Measurements from ENCODE around the gene SYTL3. TPM values are rescaled to one million over a fixed set of nuclear protein-coding genes. Genes with fewer than 3 reads are reported as not detected.
"Not testable (repeated sequence)": the region's sequence is repeated elsewhere in the genome, so short reads cannot be mapped to it uniquely, and the experiment has no call there.

Gene SYTL3
- total RNA-seq, 2 donors from 2014 or later = 267 to 353 TPM

- Mint-ChIP-seq H3K9me3 (no peaks in the 10 kb centered on the region), H3K27ac (peak overlapping the region; percentile 61), H3K4me3 (no peak overlapping the region), H3K27me3 (ENCODE audit: low read depth) (no peaks in the 10 kb centered on the region), H3K4me1 (ENCODE audit: low read depth) (peaks cover 77% of the 10 kb centered on the region), H3K36me3 (ENCODE audit: insufficient read depth in 2 of 2) (peaks cover 23 to 63% of the 10 kb centered on the region in 2 donors)
- DNase-seq (no peak), ATAC-seq (replicated peaks in 1 of 2) (no peak)
Observed at GRCh38 chr6:158684745-158685324, 35.0 kb downstream of the SYTL3 start.

GRCh38 chr6:158686311-158686710 is 36.5 kb downstream of the SYTL3 start:
- Mint-ChIP-seq H3K27ac (peak overlapping the region; percentile 43), H3K27me3 (ENCODE audit: low read depth) (no peaks in the 10 kb centered on the region), H3K9me3 (no peaks in the 10 kb centered on the region), H3K4me1 (ENCODE audit: low read depth) (peaks cover 73% of the 10 kb centered on the region), H3K36me3 (ENCODE audit: insufficient read depth in 2 of 2) (peaks cover 24 to 53% of the 10 kb centered on the region in 2 donors), H3K4me3 (peak overlapping the region; percentile 16 to 20)
- ATAC-seq (replicated peaks in 1 of 2) = no peak
- no peak for DNase-seq

GRCh38 chr6:158686791-158687381 is 37.0 kb downstream of the SYTL3 start:
- Mint-ChIP-seq H3K27me3 (ENCODE audit: low read depth) (no peaks in the 10 kb centered on the region), H3K27ac (peak overlapping the region; percentile 43), H3K4me1 (ENCODE audit: low read depth) (peaks cover 69% of the 10 kb centered on the region), H3K36me3 (ENCODE audit: insufficient read depth in 2 of 2) (peaks cover 22 to 50% of the 10 kb centered on the region in 2 donors), H3K4me3 (peak overlapping the region in 1 of 2 donors; percentile 16), H3K9me3 (no peaks in the 10 kb centered on the region)
- DNase-seq (peak; percentile 15 to 29), ATAC-seq (replicated peaks in 1 of 2) (peak; percentile 87 to 89)

GRCh38 chr6:158687506-158687905 is 37.7 kb downstream of the SYTL3 start:
- no peak for DNase-seq
- H3K9me3 Mint-ChIP-seq = no peaks in the 10 kb centered on the region
- peak overlapping the region; percentile 59 for H3K27ac Mint-ChIP-seq
- H3K36me3 Mint-ChIP-seq (ENCODE audit: insufficient read depth in 2 of 2) = peaks cover 22 to 48% of the 10 kb centered on the region in 2 donors
- H3K4me3 Mint-ChIP-seq = peak overlapping the region in 1 of 2 donors; percentile 16
- peaks cover 66% of the 10 kb centered on the region for H3K4me1 Mint-ChIP-seq (ENCODE audit: low read depth)
- H3K27me3 Mint-ChIP-seq (ENCODE audit: low read depth) = no peaks in the 10 kb centered on the region
- no peak for ATAC-seq (replicated peaks in 1 of 2)

GRCh38 chr6:158688860-158689259 is 39.0 kb downstream of the SYTL3 start:
- DNase-seq (no peak), ATAC-seq (replicated peaks in 1 of 2) (no peak)
- Mint-ChIP-seq H3K4me3 (no peak overlapping the region), H3K27ac (peak overlapping the region; percentile 50), H3K36me3 (ENCODE audit: insufficient read depth in 2 of 2) (peaks cover 20 to 42% of the 10 kb centered on the region in 2 donors), H3K9me3 (no peaks in the 10 kb centered on the region), H3K4me1 (ENCODE audit: low read depth) (peaks cover 52% of the 10 kb centered on the region), H3K27me3 (ENCODE audit: low read depth) (no peaks in the 10 kb centered on the region)

- ATAC-seq (replicated peaks in 1 of 2) (no peak), DNase-seq (no peak)
- Mint-ChIP-seq H3K9me3 (no peaks in the 10 kb centered on the region), H3K4me3 (no peak overlapping the region), H3K4me1 (ENCODE audit: low read depth) (peaks cover 33% of the 10 kb centered on the region), H3K27me3 (ENCODE audit: low read depth) (no peaks in the 10 kb centered on the region), H3K27ac (no peak overlapping the region), H3K36me3 (ENCODE audit: insufficient read depth in 2 of 2) (peaks cover 14 to 41% of the 10 kb centered on the region in 2 donors)
Observed at GRCh38 chr6:158694913-158695312, 45.1 kb downstream of the SYTL3 start.

GRCh38 chr6:158697811-158698210 is 48.0 kb downstream of the SYTL3 start:
- H3K27ac Mint-ChIP-seq = no peak overlapping the region
- DNase-seq (no peak), ATAC-seq (replicated peaks in 1 of 2) (no peak)
- no peak overlapping the region for H3K4me3 Mint-ChIP-seq
- no peaks in the 10 kb centered on the region for H3K9me3 Mint-ChIP-seq
- peaks cover 41% of the 10 kb centered on the region for H3K4me1 Mint-ChIP-seq (ENCODE audit: low read depth)
- H3K36me3 Mint-ChIP-seq (ENCODE audit: insufficient read depth in 2 of 2) = peaks cover 12 to 40% of the 10 kb centered on the region in 2 donors
- no peaks in the 10 kb centered on the region for H3K27me3 Mint-ChIP-seq (ENCODE audit: low read depth)

GRCh38 chr6:158698931-158699330 is 49.1 kb downstream of the SYTL3 start:
- Mint-ChIP-seq H3K4me3 (no peak overlapping the region), H3K36me3 (ENCODE audit: insufficient read depth in 2 of 2) (peaks cover 9 to 34% of the 10 kb centered on the region in 2 donors), H3K9me3 (no peaks in the 10 kb centered on the region), H3K4me1 (ENCODE audit: low read depth) (peaks cover 48% of the 10 kb centered on the region), H3K27ac (no peak overlapping the region), H3K27me3 (ENCODE audit: low read depth) (no peaks in the 10 kb centered on the region)
- peak; percentile 66 to 86 for ATAC-seq (replicated peaks in 1 of 2)
- peak; percentile 30 to 42 for DNase-seq

- H3K4me3 Mint-ChIP-seq; H3K9me3 Mint-ChIP-seq; DNase-seq; H3K27me3 Mint-ChIP-seq (ENCODE audit: low read depth); ATAC-seq (replicated peaks in 1 of 2): not testable (repeated sequence)
- H3K36me3 Mint-ChIP-seq (ENCODE audit: insufficient read depth in 2 of 2) = peaks cover 5 to 17% of the 10 kb centered on the region in 2 donors
- H3K4me1 Mint-ChIP-seq (ENCODE audit: low read depth) = peaks cover 50% of the 10 kb centered on the region
- peak overlapping the region; percentile 1 for H3K27ac Mint-ChIP-seq
Observed at GRCh38 chr6:158701268-158701667, 51.4 kb downstream of the SYTL3 start.

GRCh38 chr6:158703111-158703836 is 53.4 kb downstream of the SYTL3 start:
- no peaks in the 10 kb centered on the region for H3K27me3 Mint-ChIP-seq (ENCODE audit: low read depth)
- H3K27ac Mint-ChIP-seq = no peak overlapping the region
- ATAC-seq (replicated peaks in 1 of 2) (no peak), DNase-seq (no peak)
- H3K4me1 Mint-ChIP-seq (ENCODE audit: low read depth) = peaks cover 35% of the 10 kb centered on the region
- H3K36me3 Mint-ChIP-seq (ENCODE audit: insufficient read depth in 2 of 2) = peaks cover 2 to 21% of the 10 kb centered on the region in 2 donors
- peak overlapping the region; percentile 12 to 28 for H3K4me3 Mint-ChIP-seq
- no peaks in the 10 kb centered on the region for H3K9me3 Mint-ChIP-seq

- H3K4me1 Mint-ChIP-seq (ENCODE audit: low read depth) = peaks cover 26% of the 10 kb centered on the region
- DNase-seq (peak; percentile 81 to 84), ATAC-seq (replicated peaks in 1 of 2) (peak; percentile 93 to 95)
- H3K27me3 Mint-ChIP-seq (ENCODE audit: low read depth) = no peaks in the 10 kb centered on the region
- H3K9me3 Mint-ChIP-seq = no peaks in the 10 kb centered on the region
- H3K27ac Mint-ChIP-seq = peak overlapping the region; percentile 26
- peak overlapping the region; percentile 22 to 67 for H3K4me3 Mint-ChIP-seq
- peaks cover 3 to 23% of the 10 kb centered on the region in 2 donors for H3K36me3 Mint-ChIP-seq (ENCODE audit: insufficient read depth in 2 of 2)
Observed at GRCh38 chr6:158703837-158704822, 54.3 kb downstream of the SYTL3 start.

- H3K36me3 Mint-ChIP-seq (ENCODE audit: insufficient read depth in 2 of 2) = peaks cover 3 to 32% of the 10 kb centered on the region in 2 donors
- no peak for DNase-seq
- ATAC-seq (replicated peaks in 1 of 2) = no peak
- H3K27ac Mint-ChIP-seq = no peak overlapping the region
- no peak overlapping the region for H3K4me3 Mint-ChIP-seq
- H3K9me3 Mint-ChIP-seq = no peaks in the 10 kb centered on the region
- peaks cover 23% of the 10 kb centered on the region for H3K4me1 Mint-ChIP-seq (ENCODE audit: low read depth)
- no peaks in the 10 kb centered on the region for H3K27me3 Mint-ChIP-seq (ENCODE audit: low read depth)
Observed at GRCh38 chr6:158705386-158706126, 55.7 kb downstream of the SYTL3 start.

Measured in activated T-cell treated with anti-CD3 and anti-CD28 coated beads, Interleukin-2, amount 50 U/mL, for 72 hours (primary cell).